ENCODE measurements around the gene BPIFB2.

GRCh38 chr20:33007376-33008335 is at the start of gene BPIFB2:
- TF ChIP-seq GATA2 (IDR thresholded peaks at IDR 0.05; ENCODE audit: low read depth, low read length) (no peak), GATA3 (IDR thresholded peaks at IDR 0.05; ENCODE audit: low read depth, low read length) (no peak)
